MM.1S (cell line): ENCODE measurements around the gene PDE6A.

ENCODE experiments used
- CTCF ChIP-seq: fragments of 300-600 bp; sonication (generic); IDR thresholded peaks from 2 replicates; pipeline ENCODE4 v1.5.1; 2016; ENCODE audit warnings: antibody characterized with exemption, low read length, mixed read lengths
- EZH2 ChIP-seq: fragments of 300-600 bp; sonication (generic); optimal IDR thresholded peaks from 2 replicates; pipeline ENCODE3; 2017; ENCODE audit warnings: low read depth, mild to moderate bottlenecking, antibody characterized with exemption, low read length, mixed read lengths

- TF ChIP-seq CTCF, result no peak
- TF ChIP-seq EZH2, result no peak
Observed at GRCh38 chr5:149953436-149954121, 9.0 kb upstream of the PDE6A start.
